ENCODE data around the gene IQSEC1.

Gene IQSEC1

DNA sequence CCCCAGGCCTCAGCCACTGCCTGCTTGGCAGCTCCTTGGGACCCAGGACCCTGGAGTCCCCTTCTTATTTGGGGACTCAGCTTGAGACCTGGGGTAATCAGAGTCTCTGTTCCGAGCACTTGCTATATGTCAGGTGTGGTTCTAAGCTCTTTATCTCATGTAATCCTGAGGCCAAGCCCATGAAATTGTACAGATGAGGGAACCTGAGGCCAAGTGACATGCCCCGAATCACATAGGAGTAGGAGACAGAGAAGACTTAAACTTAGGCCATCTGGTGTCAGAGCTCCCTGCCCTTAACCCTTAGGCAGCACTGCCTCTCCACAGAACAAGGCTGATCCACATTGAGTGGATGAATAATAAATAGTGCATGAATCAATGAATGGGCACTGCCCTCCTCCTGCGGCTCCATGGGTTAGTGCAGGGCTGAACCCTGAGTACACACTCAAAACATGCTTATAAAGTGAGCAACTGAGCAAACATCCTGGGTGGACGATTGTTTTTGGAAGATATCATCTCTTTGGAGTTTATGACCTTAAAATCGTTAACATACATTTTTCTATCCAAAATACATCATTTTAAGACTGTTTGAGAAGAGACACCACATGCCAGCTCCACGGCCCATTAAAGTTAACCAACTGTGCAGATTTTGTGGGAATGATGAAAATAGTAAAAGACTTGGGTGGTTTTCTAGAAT is 33.2 kb upstream of the IQSEC1 start:
- DNase-seq = no peak

GRCh38 chr3:13105896-13106250 is 32.6 kb upstream of the IQSEC1 start:
- no peak for DNase-seq

- no peak for DNase-seq
Observed at GRCh38 chr3:13105181-13105895, 32.1 kb upstream of the IQSEC1 start.

GRCh38 chr3:13104511-13104910 is 31.3 kb upstream of the IQSEC1 start:
- no peak for DNase-seq

- DNase-seq = no peak
Observed at GRCh38 chr3:13103416-13104058, 30.3 kb upstream of the IQSEC1 start.

GRCh38 chr3:13102386-13103345 is 29.4 kb upstream of the IQSEC1 start:
- no peak for DNase-seq

DNA sequence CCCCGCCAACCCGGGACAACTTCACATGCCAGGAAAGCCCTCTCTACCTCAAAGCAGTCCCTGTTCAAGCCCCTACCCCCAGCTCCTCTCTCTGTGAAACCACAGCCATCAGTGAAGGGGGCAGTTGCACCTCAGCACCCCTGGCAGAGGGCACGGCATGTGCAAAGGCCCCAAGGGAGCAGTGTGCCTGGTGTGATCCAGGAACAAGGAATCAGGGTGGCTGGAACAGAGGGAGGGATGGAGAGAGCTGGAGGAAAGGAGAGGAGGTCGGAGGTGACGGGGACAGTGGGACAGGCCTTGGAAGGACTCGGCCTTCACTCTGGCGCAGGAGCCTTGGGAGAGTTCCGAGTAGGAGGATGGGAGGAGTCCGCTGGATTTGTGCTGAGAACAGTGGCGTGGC is 26.5 kb upstream of the IQSEC1 start:
- no peak for DNase-seq

DNA sequence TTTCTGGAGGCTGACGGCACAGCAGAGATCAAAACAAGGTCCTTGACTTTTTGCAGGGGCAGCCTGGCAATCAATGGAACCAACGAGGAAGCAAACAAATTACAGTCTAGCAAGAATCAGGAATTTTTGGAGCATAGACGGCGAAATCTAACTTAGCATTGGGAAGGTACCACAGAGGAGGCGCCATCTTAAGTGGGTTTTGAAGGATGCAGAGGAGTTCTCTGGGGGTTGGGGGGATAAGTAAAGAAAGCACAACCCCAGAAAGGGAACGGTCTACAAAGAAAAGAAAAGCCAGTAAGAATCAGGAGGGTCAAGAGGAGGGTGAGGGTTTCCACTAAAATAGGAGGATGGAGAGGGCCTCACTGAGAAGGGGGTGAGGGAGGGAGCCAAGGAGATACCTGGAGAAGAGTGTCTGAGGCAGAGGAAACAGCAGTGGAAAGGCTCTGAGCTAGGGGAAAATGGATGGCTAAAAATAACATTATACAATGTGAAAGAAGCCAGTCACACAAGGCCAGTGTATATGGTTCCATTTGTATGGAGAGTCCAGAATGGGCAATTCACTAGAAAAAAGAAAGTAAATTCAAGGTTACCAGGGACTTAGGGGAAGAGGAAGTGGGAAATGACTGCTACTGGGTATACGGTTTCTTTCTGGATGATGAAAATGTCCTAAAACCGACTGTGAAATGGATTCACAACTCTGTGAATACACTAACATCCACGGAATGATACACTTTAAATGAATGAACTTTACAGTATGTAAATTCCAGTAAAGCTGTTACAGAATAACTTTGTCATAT is 25.2 kb upstream of the IQSEC1 start:
- DNase-seq = no peak

DNA sequence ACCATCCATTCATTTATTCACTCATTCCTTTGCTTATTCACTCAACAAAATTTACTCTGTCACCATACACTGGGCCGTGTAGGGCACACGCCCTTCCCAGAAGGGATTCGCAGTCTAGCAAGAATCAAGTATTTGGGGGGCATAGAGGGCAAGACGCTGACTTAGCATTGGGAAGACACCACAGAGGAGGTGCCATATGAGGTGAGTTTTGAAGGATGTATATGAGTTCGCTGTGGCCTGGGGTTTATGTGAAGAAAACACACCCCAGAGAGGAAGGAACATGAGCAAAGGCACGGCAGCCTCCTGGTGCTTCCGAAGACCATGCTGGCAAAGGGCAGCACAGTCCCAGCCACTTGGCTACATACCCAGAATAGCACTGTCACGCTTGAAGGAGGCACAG is 23.1 kb upstream of the IQSEC1 start:
- no peak for DNase-seq

DNA sequence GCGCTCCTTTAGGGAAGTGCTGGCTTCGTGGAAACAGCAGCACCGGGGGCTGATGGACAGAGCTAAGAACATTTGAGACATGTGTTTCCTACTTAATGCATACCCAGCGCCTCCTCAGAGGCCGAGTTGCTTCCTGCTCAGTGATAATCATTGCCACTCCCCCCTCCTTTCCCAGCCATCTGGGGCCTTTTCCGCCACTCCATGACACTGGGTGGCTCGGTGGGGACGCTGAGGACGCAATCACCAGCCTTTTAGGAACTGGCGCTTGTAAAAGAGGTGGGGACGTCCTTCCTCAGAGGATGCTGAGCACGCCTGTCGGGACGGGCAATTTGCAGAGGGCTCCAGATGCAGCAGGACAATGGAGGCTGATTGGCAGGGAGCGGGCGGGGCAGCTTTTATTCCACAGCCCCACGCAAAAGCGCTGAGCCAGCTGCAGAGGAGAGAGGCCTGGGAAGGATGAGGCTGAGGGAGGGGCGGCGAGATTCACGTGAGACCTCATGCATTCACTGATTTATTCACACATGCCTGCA is 22.2 kb upstream of the IQSEC1 start:
- DNase-seq = no peak

- DNase-seq = no peak
Observed at GRCh38 chr3:13093687-13094086, 20.5 kb upstream of the IQSEC1 start.

- DNase-seq = no peak
Observed at GRCh38 chr3:13092621-13093617, 19.7 kb upstream of the IQSEC1 start.

GRCh38 chr3:13091898-13092611 is 18.8 kb upstream of the IQSEC1 start:
- peak; percentile 84 for DNase-seq

- peak; percentile 94 for DNase-seq
Observed at GRCh38 chr3:13088028-13089006, 15.1 kb upstream of the IQSEC1 start.

- DNase-seq = peak; percentile 75
Observed at GRCh38 chr3:13087320-13087990, 14.2 kb upstream of the IQSEC1 start.

DNA sequence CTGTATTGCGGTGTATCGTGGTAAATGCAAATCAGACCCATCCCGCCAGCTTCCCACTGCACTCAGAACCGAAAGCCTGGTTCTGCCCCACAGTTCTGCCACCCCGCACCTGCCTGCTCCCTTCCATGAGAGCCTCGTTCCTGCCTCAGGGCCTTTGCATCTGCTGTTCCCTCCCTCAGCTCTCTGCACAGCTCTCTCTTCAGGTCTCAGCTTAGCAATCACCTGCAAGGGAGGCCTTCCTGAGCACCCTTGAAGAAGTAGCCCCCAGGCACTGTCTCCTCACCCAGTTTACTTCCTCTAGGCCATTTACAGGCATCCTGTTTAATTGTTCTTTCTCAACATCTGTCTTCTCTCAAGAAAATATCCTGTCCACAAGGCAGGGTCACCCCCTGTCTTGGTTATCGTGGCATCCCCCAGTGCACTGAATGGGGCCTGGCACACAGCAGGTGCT is 13.3 kb upstream of the IQSEC1 start:
- peak; percentile 46 for DNase-seq

DNA sequence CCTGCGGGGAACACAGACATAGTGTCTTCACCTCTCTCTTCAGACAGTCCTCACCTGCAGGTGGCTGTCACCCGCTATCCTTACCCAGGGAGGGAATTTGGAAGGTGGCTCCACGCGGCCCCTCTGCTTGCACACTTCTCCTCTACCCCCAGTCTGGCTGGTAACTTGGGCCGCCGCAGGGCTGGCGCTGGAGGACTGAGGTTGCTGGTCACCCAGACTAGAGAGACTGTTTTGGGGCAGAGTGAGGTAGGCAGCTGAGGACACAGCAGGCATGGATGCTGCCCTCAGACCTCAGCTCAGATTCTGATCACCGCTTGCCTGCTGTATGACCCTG is 12.6 kb upstream of the IQSEC1 start:
- DNase-seq = peak; percentile 41

Measured in RPMI8226 (cell line).